ENCODE results near the gene LRRC10B. TPM values are rescaled to one million over a fixed set of nuclear protein-coding genes. Genes with fewer than 3 reads are reported as not detected.

Gene LRRC10B
- total RNA-seq, 2 donors from 2014 or later: not detected

DNA sequence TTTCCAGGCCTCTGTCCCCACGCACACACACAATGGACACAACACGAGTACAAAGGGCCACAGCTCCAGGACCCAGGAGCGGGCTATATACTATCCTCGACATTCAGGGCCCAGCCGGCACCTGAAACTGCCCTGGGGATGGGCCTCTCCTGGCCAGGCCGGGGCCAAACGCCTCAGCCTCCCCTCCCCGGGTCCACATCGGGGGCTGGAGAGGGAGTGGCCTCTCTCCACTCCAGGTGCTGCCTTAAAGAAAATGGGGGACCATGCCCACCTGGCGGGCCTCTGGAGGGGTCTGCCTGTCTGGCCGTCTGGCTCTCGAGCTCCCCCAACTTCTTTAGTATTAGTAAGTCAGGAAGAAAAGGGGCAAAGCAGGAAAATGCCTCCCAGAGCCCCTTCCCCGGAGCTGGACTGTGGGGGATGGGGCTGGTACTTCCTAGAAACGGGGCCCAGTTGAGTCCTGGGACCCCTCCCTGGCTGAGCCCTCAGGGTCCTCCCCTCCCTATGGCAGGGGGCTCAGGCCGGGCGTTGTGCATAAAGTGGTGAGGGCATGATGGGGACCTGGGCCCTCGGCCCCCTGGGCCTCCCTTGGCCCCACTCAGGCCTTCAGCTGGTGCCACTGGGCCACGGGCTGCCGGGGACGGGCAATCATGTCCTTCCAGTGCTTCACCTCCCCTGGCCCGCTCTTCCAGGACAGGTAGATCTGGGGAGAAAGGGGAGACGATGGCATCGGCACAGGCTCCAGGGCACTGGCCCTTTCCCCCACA, 9.7 kb downstream of the LRRC10B start:
- H3K36me3 Mint-ChIP-seq (ENCODE audit: low read depth): no peaks in the 10 kb centered on the region
- ATAC-seq: no peak
- no peak overlapping the region for H3K27ac Mint-ChIP-seq
- no peak overlapping the region for H3K4me3 Mint-ChIP-seq
- H3K27me3 Mint-ChIP-seq: peaks cover 36% of the 10 kb centered on the region
- peaks cover 10% of the 10 kb centered on the region for H3K4me1 Mint-ChIP-seq
- no peaks in the 10 kb centered on the region for H3K9me3 ChIP-seq (ENCODE audit: control insufficient read depth, low read length, poor library complexity, severe bottlenecking)
- DNase-seq: no peak

DNA sequence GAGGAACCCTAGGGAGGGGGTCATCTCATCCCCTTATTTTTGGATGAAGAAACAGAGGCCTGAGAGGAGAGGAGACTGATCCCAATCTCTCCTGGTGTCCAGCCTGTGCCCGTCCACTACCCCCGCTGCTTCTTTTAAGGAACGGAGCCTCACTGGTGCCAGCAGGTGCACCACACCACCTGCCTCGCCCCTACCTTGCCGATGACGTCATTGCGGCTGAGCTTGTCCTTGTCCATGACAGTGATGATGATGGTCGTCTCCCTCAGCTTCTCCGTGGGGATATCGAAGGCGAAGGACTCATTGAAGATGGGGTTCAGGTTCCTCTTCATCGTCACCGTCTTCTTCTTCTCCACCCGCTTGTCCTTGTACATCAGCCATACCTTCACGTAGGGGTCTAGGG, 14.3 kb downstream of the LRRC10B start:
- no peak overlapping the region for H3K27ac Mint-ChIP-seq
- no peaks in the 10 kb centered on the region for H3K9me3 ChIP-seq (ENCODE audit: control insufficient read depth, low read length, poor library complexity, severe bottlenecking)
- peaks cover 6% of the 10 kb centered on the region for H3K36me3 Mint-ChIP-seq (ENCODE audit: low read depth)
- no peak for ATAC-seq
- H3K4me3 Mint-ChIP-seq: no peak overlapping the region
- peaks cover 5% of the 10 kb centered on the region for H3K4me1 Mint-ChIP-seq
- H3K27me3 Mint-ChIP-seq: peaks cover 43% of the 10 kb centered on the region
- DNase-seq: no peak

DNA sequence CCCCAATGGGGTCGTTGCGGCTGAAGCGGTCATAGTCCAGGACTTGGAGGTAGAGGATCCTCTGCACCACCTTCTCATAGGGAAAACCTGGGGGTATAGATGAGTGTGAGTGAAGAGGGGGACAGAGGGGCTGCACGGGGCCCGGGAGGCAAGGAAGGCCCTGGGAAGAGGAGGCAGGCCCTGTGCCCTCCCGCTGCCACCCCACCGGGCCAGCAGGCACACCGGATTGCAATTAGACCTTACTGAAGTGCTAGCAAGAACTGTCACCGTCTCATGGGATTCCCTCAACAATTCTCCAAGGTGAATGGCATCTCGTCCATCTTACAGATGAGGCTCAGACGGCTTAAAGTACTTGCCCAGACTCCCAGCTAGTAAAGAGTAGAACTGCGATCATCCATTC, 15.9 kb downstream of the LRRC10B start:
- Mint-ChIP-seq H3K4me3 (no peak overlapping the region), H3K27me3 (peaks cover 46% of the 10 kb centered on the region), H3K27ac (no peak overlapping the region), H3K36me3 (ENCODE audit: low read depth) (peaks cover 6% of the 10 kb centered on the region), H3K4me1 (peaks cover 5% of the 10 kb centered on the region)
- H3K9me3 ChIP-seq (ENCODE audit: control insufficient read depth, low read length, poor library complexity, severe bottlenecking): no peaks in the 10 kb centered on the region
- no peak for ATAC-seq
- no peak for DNase-seq

DNA sequence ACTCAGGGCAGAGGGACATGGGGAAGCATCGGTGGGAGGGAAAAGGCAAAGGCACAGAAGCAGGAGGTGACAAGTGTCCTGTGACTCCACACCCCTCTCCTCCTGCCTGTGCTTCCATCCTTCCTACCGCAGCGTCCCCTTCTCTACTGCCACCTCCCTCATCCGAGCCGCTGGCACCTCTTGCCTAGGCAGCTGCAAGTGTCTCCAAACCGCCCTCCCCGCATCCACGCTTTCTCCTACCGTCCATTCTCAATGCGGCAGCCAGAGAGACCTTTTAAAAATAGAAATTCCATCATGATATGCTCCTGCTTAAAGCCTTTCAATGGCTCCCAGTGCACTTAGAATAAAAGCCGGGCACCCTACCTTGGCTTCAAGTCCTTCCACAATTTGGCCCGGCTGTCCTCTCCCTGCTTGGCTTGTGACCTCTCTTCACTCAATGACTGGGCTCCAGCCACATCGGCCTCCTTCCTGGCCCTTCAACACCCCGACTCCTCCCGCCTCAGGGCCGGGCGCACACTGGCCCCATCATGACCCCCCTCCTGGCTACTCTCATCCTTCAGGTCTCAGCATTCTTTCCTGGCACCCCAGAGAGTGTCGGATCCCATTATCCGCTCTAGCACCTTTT, 16.5 kb downstream of the LRRC10B start:
- no peak for DNase-seq
- Mint-ChIP-seq H3K4me3 (no peak overlapping the region), H3K36me3 (ENCODE audit: low read depth) (peaks cover 6% of the 10 kb centered on the region), H3K4me1 (peaks cover 5% of the 10 kb centered on the region), H3K27me3 (peaks cover 46% of the 10 kb centered on the region), H3K27ac (no peak overlapping the region)
- no peaks in the 10 kb centered on the region for H3K9me3 ChIP-seq (ENCODE audit: control insufficient read depth, low read length, poor library complexity, severe bottlenecking)
- ATAC-seq: no peak

DNA sequence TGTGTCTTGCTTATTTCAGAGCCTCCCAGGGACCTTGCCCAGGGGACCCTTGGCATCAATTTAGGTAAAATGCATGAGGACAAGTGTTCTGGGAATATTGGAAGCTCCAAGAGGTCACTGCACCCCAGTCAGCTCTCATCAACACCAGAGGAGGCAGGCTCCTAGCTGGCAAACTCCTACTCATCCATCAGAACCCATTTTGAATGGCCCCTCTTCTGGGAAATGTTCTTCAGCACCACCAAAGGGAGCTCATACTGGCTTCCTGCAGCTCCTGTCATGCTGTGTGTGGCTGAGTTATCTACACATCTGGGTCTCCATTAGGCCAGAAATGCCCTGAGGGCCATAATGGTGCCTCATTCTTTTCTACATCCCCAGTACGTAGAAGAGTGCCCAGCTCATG, 17.7 kb downstream of the LRRC10B start:
- peaks cover 5% of the 10 kb centered on the region for H3K4me1 Mint-ChIP-seq
- peaks cover 46% of the 10 kb centered on the region for H3K27me3 Mint-ChIP-seq
- H3K27ac Mint-ChIP-seq: no peak overlapping the region
- no peak overlapping the region for H3K4me3 Mint-ChIP-seq
- no peaks in the 10 kb centered on the region for H3K9me3 ChIP-seq (ENCODE audit: control insufficient read depth, low read length, poor library complexity, severe bottlenecking)
- DNase-seq: no peak
- ATAC-seq: no peak
- H3K36me3 Mint-ChIP-seq (ENCODE audit: low read depth): peaks cover 6% of the 10 kb centered on the region

DNA sequence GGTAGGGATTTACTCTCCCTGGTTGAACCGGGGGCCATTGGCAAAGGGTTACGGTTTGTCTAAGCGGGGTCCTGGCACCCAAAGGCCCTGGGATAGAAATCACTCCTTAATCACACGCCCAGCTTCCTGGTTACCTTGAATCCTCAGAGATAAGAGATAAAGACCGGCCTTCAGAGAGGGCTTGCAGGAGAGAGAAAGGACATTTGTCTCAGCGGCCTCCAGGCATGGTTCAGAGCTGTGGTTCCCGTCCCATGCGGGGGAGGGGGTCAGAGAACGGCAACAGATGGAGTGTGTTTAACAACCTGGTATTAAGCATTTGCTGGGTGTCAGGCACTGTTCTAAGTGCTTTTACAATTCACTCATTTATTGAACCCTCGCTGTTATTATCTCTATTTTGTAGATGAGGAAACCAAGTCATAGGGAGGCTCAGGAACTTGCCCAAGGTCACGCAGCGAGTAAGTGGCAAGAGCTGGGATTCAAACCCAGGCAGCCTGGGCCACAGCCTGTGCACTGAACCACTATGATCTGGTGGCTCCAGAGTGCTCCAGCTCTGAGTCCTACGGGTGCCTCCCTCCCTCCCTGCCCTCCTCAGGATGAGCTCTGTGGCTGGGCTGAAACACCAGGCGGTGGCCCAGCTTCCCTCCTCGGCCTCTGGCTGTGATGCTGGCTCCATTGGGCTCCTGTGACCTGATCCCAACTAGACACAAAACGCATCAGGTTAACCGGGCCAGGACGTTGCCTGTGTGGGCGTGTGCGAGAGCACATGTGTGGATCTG, 18.6 kb downstream of the LRRC10B start:
- H3K9me3 ChIP-seq (ENCODE audit: control insufficient read depth, low read length, poor library complexity, severe bottlenecking): no peaks in the 10 kb centered on the region
- H3K27me3 Mint-ChIP-seq: peaks cover 42% of the 10 kb centered on the region
- no peak overlapping the region for H3K27ac Mint-ChIP-seq
- no peak for ATAC-seq
- no peak for DNase-seq
- no peak overlapping the region for H3K4me3 Mint-ChIP-seq
- H3K36me3 Mint-ChIP-seq (ENCODE audit: low read depth): peaks cover 6% of the 10 kb centered on the region
- peaks cover 5% of the 10 kb centered on the region for H3K4me1 Mint-ChIP-seq

DNA sequence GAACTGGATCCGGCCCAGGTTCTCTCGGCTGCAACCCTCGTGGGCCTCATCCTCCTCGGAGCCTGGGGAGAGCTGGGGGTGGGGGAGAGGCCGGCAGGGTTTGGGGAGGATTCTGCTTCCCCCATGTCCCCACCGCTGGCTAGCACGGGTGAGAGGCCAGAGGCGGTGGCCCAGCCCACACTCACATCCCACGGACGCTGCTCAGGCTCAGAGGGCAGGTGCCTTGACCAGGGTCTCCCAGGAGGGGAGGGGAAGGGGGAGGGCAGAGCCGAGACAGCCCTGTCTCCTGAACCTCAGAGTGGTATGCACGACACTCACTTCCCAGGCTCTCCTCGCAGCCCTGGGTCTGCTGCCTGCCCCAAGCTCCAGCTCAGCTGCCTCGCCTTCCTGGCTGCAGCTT, 19.6 kb downstream of the LRRC10B start:
- DNase-seq (no peak), ATAC-seq (no peak)
- Mint-ChIP-seq H3K27me3 (peaks cover 46% of the 10 kb centered on the region), H3K4me1 (peaks cover 5% of the 10 kb centered on the region), H3K27ac (no peak overlapping the region), H3K36me3 (ENCODE audit: low read depth) (peaks cover 6% of the 10 kb centered on the region), H3K4me3 (no peak overlapping the region)
- no peaks in the 10 kb centered on the region for H3K9me3 ChIP-seq (ENCODE audit: control insufficient read depth, low read length, poor library complexity, severe bottlenecking)

DNA sequence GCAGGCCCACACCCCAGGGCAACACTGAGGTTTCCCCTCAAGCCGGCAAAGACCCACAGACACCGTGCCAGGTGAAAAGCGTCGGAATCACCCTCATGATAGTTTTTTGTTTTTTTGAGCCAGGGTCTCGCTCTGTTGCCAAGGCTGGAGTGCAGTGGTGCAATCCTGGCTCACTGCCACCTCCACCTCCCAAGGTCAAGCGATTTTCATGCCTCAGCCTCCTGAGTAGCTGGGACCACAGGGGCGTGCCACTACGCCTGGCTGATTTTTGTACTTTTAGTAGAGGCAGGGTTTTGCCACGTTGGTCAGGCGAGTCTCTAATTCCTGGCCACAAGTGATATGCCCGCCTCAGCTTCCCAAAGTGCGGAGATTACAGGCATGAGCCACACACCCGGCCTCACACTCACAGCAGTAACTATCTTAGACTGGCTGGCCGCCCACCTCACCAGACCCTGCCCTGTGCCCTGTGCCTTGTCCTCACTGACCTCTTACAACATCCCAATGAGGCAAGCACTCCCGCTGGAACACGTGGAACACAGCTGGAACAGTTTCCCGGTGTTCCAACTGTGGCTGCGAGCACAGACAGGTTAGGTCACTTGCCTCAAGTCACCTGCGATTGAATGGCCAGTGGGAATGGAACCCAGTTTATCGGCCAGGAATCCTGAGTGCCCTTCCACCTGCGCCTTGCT, 21.1 kb downstream of the LRRC10B start:
- ATAC-seq (no peak), DNase-seq (no peak)
- no peak overlapping the region for H3K27ac Mint-ChIP-seq
- H3K4me1 Mint-ChIP-seq: peaks cover 5% of the 10 kb centered on the region
- no peak overlapping the region for H3K4me3 Mint-ChIP-seq
- H3K9me3 ChIP-seq (ENCODE audit: control insufficient read depth, low read length, poor library complexity, severe bottlenecking): no peaks in the 10 kb centered on the region
- peaks cover 50% of the 10 kb centered on the region for H3K27me3 Mint-ChIP-seq
- H3K36me3 Mint-ChIP-seq (ENCODE audit: low read depth): peaks cover 6% of the 10 kb centered on the region

DNA sequence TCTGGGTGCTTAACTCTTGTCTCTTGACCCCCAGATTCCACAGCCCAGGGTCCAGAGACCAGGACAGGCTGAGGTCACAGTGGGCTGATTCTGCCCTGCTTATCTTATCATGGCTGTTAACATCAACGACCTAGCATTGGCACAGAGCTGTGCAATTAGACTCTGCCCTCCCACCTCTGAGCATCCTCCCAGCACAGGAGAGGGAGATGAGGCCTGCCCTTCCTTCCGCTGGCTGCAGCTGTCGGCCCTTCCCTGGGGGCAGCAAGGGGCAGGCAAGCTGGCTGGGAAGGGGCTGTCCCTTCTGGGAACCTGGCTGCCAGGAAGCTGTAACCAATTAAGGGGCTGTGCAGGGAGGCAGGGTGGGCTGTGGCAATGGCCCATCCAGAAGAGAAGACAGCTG, 22.5 kb downstream of the LRRC10B start:
- Mint-ChIP-seq H3K4me1 (no peaks in the 10 kb centered on the region), H3K36me3 (ENCODE audit: low read depth) (no peaks in the 10 kb centered on the region), H3K27ac (no peak overlapping the region), H3K4me3 (no peak overlapping the region), H3K27me3 (peaks cover 46% of the 10 kb centered on the region)
- DNase-seq: no peak
- ATAC-seq: no peak
- H3K9me3 ChIP-seq (ENCODE audit: control insufficient read depth, low read length, poor library complexity, severe bottlenecking): no peaks in the 10 kb centered on the region

DNA sequence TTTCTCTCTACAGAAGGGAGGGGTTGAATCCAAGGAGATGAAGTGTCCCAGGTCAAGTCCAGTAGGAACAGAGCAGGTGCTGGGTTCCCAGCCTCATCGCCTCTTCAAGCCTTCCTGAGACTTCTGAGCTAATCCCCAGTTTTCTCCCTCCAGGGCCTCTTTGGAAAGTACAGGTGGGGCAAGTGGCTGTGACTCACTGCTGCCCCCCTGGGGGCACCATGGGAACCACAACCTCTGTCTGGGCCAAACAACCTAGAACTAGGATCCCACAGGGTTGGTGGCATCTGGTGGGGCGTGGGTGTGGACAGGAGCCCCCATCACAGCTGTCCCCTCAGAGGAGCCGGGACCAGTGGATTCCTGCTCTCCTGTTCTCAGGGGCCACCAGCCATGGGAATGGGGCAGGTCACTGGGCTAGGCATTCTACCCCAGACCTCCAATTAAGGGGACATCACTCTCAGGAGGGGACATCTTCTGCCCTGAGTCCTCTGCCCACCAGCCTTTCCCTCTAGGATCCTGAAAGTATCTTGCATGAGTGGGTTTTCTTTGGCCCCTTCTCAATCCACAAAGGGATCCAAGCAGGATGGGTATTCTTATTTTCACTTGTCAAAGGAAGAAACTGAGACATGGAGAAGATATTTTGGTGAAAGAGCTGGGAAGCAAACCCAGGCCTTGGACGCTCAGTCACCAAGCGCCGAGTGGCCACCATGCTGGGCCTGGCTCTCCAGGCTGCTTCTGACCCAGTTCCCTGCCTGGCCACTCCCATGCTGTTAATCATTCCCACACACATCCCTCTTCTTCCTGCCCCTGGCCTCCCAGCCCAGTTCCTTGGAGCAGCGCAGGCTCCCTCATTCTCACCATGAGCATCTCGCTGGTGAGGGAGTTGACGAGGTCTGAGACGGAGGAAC, 23.8 kb downstream of the LRRC10B start:
- peaks cover 46% of the 10 kb centered on the region for H3K27me3 Mint-ChIP-seq
- no peak overlapping the region for H3K4me3 Mint-ChIP-seq
- ATAC-seq (peak; percentile 68), DNase-seq (peak in 2 of 3 donors; percentile 15 to 37)
- H3K27ac Mint-ChIP-seq: no peak overlapping the region
- H3K4me1 Mint-ChIP-seq: no peaks in the 10 kb centered on the region
- H3K36me3 Mint-ChIP-seq (ENCODE audit: low read depth): no peaks in the 10 kb centered on the region
- H3K9me3 ChIP-seq (ENCODE audit: control insufficient read depth, low read length, poor library complexity, severe bottlenecking): no peaks in the 10 kb centered on the region

DNA sequence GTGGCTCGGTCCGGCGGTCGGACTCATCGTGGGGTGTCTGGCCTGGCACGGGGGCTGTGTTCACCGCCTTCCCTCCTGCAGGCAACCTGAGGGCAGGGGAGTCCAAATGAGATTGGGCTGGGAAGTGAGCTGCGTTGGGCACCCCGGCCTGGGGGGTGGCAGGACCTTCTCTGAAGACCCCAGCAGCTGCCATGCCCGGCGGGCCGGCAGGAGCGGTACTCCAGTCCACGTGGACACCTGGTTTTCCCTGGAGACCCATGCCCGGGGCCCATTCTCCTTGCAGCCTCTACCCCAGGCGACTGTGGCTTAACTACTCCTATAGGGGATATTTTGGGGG, 24.5 kb downstream of the LRRC10B start:
- no peaks in the 10 kb centered on the region for H3K4me1 Mint-ChIP-seq
- no peak overlapping the region for H3K4me3 Mint-ChIP-seq
- no peak overlapping the region for H3K27ac Mint-ChIP-seq
- H3K27me3 Mint-ChIP-seq: peaks cover 40% of the 10 kb centered on the region
- no peak for ATAC-seq
- DNase-seq: no peak
- H3K9me3 ChIP-seq (ENCODE audit: control insufficient read depth, low read length, poor library complexity, severe bottlenecking): no peaks in the 10 kb centered on the region
- no peaks in the 10 kb centered on the region for H3K36me3 Mint-ChIP-seq (ENCODE audit: low read depth)

DNA sequence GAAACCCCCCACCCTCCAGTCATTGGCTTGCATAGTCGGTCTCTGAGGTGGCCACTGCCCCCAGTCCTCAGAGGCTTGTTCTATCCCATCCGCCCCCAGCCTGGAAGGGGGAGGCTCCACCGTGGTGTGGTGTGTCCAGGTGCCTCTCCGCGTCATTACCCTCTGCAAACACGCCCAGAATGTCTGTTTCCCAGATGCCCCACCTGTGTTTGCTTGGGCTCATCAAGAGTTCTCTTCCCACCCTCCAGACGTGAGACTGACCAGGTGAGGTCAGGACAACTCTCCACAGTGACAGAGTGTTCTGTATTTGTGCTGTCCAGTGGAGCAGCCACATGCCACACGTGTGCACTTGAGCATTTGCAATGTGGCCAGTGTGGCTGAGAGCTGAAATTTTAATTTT, 24.9 kb downstream of the LRRC10B start:
- no peaks in the 10 kb centered on the region for H3K4me1 Mint-ChIP-seq
- no peak overlapping the region for H3K4me3 Mint-ChIP-seq
- DNase-seq: no peak
- H3K9me3 ChIP-seq (ENCODE audit: control insufficient read depth, low read length, poor library complexity, severe bottlenecking): no peaks in the 10 kb centered on the region
- H3K36me3 Mint-ChIP-seq (ENCODE audit: low read depth): no peaks in the 10 kb centered on the region
- H3K27ac Mint-ChIP-seq: no peak overlapping the region
- H3K27me3 Mint-ChIP-seq: peaks cover 40% of the 10 kb centered on the region
- ATAC-seq: no peak

Data from T-helper 17 cell (primary cell).